ENCODE results near the gene RHOH.

Gene RHOH

DNA sequence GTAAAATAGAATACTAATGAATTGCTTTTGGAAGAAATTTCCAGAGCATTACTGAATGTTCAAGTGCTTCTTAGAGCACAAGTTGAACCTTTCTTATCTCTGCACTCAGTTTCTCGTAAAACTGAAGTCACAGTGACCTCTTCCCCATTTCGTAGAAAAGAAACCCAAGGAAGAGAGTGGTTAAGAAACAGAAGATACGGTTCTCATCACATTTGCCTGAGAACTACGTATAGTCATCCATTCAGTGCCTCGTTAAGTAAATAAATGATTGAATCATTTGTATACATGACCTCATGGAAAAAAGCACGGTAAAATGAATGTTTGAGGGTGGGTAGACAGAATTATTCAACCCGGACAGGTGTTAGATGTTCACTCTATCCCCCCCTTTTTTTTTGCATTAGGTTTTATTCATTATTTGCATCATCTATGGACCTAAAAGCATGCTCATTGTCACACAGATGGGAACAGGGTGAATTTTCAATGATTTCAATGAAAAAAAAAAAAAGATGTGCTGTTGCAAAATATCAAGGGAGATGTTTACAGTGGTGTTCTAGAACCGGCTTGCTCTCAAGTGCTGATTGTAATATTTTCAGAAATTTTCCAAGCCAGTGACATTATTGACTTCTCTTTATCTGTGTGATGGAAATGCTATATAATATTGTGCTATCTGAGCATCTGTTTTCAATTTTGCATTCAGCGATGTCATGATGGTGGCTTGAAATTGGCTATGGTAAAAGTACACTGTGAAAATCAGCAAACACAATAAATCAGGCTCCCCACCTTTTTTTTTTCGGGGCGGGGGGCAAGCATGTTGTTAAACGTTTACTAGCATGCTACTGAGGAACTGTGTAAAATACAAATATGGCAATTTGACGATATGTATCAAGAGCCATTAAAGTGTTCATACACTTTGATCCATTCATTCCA is 4.3 kb downstream of the RHOH start:
- H3K4me3 ChIP-seq (ENCODE audit: low read depth, low read length): no peak overlapping the region
- no peak for DNase-seq (ENCODE audit: low read depth)

DNA sequence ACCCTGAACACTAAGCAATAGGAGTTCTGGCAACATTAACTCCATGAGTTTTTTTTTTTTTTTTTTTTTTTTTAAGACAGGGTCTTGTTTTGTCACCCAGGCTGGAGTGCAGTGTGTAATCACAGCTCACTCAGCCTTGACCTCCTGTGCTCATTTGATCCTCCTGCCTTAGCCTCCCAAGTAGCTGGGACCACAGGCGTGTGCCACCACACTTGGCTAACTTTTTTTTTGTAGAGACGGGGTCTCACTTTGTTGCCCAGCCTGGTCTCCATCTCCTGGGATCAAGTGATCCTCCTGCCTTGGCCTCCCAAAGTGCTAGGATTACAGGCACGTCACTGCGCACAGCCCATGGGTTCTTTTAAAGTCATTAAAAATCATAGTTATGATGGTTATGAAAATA is 5.1 kb downstream of the RHOH start:
- no peak overlapping the region for H3K4me3 ChIP-seq (ENCODE audit: low read depth, low read length)
- no peak for DNase-seq (ENCODE audit: low read depth)

DNA sequence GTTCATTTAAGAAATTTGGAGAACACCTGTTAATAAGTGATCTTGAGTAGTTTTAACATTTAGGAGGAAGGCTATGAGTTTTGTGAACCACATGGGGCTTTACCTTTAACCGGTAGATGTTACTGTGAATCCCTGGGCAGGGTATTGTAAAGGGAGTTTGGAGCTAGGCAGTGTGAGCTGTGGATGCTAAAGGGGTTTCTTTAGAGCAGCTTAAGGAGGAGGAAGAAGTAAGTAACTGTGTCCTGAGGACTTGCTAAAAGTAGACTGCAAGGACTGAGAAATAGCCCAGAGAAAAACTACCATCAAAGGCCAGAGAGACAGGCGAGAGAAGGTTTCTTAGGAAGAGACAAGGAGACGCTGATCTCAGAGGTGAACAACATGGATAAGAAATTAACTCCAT is 5.6 kb downstream of the RHOH start:
- no peak overlapping the region for H3K4me3 ChIP-seq (ENCODE audit: low read depth, low read length)
- no peak for DNase-seq (ENCODE audit: low read depth)

DNA sequence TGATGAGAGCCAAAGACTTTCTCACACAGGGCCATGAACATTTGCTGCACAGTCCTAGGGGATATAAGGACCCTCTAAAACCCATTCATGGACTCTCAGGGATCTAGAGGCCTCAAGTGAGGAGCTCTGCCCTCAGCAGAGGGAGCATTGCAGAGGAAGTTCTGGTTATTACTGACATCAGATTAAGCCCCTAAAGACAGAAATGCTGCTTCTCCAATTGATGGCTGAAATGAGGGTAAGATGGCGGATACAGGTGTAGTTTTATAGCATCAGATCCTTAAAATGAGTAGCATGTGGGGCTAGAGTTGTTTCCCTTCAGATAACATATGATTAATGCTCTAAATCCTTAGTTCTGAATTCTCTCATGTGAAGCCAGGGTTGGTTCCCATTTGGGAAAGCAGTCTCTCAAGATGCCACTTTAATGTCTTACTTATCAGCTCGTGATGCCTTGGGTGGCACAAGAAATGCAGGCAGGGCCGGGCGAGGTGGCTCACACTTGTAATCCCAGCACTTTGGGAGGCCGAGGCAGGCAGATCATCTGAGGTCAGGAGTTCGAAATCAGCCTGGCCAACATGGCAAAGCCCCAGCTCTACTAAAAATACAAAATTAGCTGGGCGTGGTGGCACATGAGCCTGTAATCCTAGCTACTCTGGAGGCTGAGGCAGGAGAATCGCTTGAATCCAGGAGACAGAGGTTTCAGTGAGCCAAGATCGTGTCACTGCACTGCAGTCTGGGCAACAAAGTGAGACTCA is 7.9 kb downstream of the RHOH start:
- DNase-seq (ENCODE audit: low read depth): no peak
- no peak overlapping the region for H3K4me3 ChIP-seq (ENCODE audit: low read depth, low read length)

DNA sequence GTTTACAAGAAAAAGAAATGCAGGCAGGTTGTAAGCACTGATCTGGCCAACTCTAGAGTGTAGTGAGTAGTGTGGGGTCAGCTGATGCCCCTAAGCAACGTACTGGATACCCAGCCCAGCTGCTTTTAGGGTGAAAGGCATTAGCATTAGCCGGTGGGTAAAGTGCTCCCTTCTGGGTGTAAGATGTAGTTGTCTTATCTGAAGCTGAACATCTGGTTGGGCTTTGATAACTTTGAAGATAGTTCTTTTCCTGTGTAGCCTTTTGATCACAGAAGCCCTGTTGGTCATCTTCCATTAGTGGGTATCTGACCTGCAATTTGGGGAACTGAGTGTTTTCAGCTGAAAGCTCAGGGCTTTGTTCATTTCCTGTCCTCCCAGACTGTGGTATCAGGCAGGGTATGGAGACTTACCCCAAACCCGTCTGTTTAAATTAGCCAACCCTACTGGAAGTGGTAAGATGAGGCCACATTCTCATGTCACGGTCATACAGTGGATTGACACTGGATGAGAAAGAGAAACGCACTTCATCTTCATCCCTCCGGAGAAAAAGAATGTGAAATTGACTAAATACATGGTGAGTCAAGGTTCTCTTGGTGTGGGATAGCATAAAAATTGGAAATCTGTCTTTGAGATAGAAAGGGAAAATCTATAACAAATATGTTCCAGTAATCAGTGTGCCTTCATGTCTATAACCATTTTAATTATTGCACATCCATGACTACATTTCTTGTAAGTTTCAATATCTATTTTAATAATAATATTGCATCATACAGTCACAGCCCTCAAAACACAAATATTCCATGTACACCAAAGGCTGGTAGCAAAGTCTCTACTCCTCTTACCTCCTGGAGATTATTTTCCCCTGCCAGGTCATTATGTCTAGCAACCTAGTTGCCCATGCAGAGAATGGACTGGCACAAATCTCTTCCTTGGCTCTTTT is 8.7 kb downstream of the RHOH start:
- no peak overlapping the region for H3K4me3 ChIP-seq (ENCODE audit: low read depth, low read length)

DNA sequence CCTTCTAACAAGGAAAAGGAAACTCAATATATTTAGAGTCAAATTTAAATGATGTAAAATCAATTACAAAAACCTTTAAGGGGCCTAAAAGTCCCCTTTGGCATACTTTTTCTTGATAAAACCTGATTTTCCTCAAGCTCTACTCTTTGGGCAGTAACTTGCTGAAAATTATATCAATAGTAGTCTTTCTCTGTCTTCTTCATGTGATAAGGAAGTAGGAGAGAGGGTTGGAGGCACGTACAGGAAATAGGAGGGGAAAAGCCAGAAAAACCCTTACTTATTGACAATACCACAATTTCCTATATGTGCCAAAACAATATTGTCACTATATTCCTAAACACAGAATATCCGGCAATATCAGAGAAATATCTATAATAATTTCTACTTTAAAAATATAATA is 9.6 kb downstream of the RHOH start:
- no peak overlapping the region for H3K4me3 ChIP-seq (ENCODE audit: low read depth, low read length)
- DNase-seq (ENCODE audit: low read depth): no peak

More for the DNA sequence above, 8.7 kb downstream of the RHOH start:
- no peak for DNase-seq (ENCODE audit: low read depth)

DNA sequence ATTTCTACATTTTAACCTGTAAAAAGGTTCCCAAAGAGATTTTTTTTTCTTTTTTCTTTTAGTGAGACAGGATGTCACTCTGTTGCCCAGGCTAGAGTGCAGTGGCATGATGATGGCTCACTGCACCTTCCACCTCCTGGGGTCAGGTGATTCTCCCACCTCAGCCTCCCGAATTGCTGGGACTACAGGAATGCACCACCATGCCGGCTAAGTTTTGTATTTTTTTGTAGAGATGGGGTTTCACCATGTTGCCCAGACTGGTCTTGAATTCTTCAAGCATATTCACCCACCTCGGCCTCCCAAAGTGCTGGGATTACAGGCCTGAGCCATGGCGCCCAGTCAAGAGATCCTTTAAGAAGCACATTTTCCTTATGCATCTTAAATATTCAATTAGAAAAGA is 12.6 kb downstream of the RHOH start:
- H3K4me3 ChIP-seq (ENCODE audit: low read depth, low read length): no peak overlapping the region
- no peak for DNase-seq (ENCODE audit: low read depth)

DNA sequence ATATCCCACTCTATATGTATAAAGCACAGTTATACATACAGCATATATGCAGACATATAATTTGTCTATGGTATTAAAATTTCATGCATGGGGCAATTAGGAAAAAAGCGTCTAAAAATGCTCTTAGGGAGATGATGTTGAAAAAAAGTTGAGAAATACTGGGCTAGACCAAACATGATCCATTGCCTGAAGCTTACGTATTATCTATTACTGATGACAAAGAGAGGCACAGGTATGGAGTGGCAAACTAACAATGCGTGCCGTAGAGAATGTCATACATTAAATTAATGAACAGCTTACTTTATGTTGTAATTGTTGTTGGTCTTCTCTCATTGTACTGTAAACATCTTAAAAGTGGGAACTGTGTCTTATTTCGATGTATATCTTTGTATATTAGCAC is 13.9 kb downstream of the RHOH start:
- no peak overlapping the region for H3K4me3 ChIP-seq (ENCODE audit: low read depth, low read length)
- no peak for DNase-seq (ENCODE audit: low read depth)

DNA sequence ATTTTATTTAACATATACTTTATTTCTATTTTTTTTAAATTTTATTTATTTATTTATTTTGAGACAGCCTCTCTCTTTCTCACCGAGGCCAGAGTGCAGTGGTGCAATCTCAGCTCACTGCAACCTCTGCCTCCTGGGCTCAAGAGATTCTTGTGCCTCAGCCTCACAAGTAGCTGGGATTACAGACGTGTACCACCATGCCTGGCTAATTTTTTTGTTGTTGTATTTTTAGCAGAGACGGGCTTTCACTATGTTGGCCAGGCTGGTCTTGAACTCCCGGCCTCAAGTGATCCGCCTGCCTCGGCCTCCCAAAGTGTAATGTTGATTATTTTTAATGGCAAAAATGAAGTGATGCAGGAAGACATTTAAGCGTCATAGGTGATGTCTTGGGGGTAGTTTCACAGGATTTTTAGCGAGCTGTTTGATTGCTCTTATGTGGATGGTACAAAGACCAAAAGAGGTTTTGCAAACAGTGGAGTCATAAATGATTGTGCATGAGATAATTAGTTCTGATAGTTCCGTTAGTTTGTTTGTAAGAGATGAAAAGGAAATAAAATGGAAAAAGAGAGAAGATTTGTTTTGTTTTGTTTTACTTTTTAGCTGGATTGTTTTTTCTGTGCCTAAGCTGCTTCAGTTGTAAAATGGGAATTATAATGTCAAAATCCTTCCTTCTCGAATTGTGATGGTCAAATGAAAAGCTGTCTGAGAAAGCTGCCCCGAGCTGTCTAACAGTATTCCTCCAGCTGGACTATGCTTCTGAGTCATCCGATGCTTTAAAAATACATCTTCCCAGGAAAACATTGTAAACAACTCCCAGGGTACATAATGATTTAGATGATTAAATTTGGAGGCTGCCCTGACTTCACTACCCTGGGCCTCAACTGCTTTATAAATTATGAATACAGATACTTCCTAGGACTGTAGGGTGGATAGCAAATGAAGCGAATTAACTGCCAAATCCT is 14.7 kb downstream of the RHOH start:
- DNase-seq (ENCODE audit: low read depth): no peak
- H3K4me3 ChIP-seq (ENCODE audit: low read depth, low read length): no peak overlapping the region

DNA sequence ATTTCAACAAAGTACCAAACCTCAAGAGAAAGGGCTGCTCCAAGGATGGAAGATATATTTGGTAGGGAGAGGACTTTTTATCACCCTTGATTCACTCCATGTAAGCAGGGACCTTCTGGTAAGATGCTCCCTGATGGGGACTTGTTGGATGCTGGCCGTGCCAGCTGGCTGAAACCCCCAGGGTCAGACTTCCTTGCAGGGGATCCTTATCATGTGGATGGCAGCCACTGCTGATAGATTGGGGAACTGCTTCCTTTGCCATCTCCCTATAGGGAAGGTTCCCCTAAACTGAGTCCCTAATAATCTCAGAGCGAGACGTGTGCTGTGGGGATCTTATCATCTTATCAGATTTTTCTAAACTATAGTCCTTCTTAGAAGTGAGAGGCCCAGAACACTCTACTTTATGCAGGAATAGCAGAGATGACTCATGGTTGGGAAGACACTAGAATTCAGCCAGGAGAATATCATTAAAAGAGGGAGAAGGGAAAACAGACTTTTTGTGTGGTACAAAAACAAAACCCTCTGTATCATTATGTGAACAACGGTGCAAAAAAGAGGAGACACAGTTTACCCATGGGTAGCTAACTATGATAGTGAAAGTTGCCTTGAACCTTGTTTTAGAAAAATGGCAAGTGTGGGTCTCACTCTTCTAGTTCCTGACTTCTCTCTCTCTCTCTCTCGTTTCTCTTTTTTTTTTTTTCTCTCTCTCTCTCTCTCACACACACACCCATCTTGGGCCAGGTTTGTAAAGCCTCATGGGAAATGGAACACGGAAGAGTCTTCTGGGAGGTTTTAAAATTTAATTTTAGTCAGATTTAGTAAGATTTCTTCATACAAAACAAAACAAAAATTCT is 16.1 kb downstream of the RHOH start:
- DNase-seq (ENCODE audit: low read depth): no peak
- H3K4me3 ChIP-seq (ENCODE audit: low read depth, low read length): no peak overlapping the region

DNA sequence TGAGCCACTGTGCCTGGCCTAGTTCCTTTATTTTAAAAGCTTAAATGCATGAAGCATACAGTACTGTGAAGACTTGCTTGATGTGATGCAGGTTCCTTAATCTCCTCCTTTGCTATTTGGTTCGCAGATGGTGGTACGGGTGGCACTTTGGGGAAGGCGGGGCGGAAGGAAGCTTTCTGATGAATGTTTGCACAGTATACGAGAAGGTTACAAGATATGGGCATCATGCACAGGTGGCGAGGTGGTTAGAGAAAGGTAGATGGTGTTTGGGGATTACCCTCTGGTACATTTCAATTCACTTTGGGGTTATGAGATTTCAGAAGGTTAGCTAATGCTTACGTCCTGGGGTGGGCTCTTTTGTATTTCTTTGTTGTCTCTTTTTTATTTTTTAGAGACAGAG is 17.2 kb downstream of the RHOH start:
- DNase-seq (ENCODE audit: low read depth): no peak
- no peak overlapping the region for H3K4me3 ChIP-seq (ENCODE audit: low read depth, low read length)

DNA sequence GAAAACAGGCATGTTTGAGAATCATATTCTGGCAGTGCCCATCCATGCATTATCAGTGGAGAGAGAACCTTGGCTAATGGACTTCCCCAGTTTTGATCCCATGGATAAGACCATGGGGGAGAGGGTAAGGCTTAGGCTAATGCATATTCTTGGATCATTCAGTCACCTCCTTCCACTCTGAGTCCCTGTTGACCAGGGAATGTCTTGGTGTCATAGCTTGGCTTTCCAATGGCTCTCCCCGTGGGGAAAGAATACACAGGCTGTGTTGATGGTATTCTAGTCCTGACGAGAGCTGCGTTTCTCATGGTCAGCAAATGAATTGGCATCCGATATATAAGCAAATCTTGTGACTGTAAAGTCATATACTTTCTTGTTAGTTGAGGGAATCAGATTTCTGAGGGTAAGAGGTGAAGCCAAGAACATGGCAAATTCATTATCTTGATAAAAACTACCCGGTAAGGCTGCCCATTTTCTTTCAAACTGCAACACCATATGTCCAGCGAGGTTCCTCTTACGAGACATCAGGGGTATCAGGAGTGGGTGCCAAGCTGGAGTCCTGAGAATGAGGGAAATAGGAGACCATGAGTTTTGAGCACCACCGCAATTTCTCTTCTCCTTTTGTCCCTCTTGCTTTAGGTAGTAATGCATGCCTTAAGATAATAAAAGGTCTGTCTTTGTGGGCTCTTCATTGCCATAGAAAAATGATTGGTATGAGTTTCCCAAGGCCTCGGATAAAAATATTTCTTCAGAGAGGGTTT is 18.0 kb downstream of the RHOH start:
- no peak overlapping the region for H3K4me3 ChIP-seq (ENCODE audit: low read depth, low read length)

DNA sequence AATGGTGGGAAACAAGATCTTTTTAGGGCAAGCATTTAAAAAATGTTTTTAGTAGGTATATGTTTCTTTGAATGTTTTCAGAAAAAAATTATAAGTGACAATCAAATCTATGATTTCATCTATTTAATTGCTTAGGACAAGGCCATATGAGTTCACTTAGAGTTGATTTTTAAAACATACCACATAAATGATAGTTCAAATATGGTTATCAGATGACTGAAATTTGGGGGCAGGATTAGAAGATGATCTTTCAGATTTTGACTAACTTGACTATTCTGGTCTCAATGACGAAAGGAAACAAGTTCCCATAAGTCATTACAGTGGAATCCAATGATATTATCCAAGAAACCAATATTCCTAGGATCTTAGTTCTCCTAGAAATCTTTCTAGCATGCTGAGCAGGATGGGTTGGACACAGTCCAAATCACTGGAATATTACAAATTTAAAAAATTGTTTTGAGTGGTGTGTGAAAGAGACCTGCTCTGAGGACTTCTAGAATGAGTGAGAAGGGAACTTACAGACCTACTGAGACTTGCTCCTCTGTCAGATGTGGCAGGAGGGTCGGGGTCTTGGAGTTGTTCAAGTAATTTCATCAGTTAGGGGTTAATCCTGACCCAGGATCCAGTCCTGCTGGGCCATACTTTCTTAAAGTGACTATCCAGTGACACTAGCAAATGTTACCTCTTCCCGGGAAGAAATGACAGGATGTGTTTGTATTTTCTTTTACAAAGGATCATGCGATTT is 20.0 kb downstream of the RHOH start:
- no peak overlapping the region for H3K4me3 ChIP-seq (ENCODE audit: low read depth, low read length)
- no peak for DNase-seq (ENCODE audit: low read depth)

More for the DNA sequence above, 18.0 kb downstream of the RHOH start:
- no peak for DNase-seq (ENCODE audit: low read depth)

DNA sequence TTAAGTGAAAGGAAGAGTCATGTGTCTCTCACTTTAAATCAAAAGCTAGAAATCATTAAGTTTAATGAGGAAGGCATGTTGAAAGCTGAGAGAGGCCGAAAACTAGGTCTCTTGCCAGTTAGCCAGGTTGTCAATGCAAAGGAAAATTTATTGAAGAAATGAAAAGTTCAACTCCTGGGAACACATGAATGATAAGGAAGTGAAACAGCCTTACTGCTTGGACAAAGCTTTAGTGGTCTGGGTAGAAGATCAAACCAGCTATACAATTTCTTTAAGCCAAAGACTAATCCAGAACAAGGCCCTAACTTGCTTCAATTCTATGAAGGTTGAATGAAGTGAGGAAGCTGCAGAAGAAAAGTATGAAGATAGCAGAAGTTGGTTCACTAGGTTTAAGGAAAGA is 24.9 kb downstream of the RHOH start:
- no peak overlapping the region for H3K4me3 ChIP-seq (ENCODE audit: low read depth, low read length)

DNA sequence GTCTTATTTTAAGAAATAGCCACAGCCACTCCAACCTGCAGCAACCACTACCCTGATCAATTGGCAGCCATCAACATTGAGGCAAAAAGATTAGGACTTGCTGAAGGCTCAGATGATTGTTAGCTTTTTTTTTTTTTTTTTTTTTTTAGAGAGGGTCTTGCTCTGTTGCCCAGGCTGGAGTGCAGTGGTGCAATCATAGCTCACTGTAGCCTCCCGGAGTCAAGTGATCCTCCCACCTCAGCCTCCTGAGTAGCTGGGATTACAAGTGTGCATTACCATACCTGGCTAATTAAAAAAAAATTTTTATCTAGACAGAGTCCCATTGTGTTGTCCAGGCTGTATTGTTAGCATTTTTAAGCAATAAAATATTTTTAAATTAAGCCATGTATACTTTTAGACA is 26.5 kb downstream of the RHOH start:
- H3K4me3 ChIP-seq (ENCODE audit: low read depth, low read length): no peak overlapping the region
- no peak for DNase-seq (ENCODE audit: low read depth)

More for the DNA sequence above, 24.9 kb downstream of the RHOH start:
- DNase-seq (ENCODE audit: low read depth): no peak

DNA sequence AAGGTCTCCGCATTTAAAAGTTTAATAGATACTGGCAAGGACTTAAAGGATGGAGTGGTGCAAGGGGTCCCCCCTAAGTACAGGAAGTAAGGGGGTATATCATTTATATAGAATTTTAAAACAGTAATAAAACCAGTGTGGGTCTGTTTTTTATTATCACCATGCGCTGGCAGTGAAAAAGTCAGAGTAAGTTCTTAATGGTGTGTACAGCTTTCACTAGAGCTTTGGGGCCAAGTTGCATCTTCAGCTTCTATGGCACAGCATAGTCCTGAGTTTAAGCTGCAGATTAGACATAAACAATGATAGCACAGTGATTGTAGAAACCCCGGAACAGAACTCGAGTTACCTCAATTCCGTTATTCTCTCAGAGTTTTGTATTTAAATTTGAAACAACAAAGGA is 27.6 kb downstream of the RHOH start:
- H3K4me3 ChIP-seq (ENCODE audit: low read depth, low read length): no peak overlapping the region
- no peak for DNase-seq (ENCODE audit: low read depth)

Data from skeletal muscle cell (primary cell).